Measurements from ENCODE around the gene LANCL2. TPM values are rescaled to one million over a fixed set of nuclear protein-coding genes. Genes with fewer than 3 reads are reported as not detected.

The LANCL2 gene
- total and polyA plus RNA-seq, 2 experiments from 2014 or later: 7.3 to 10.7 TPM

DNA sequence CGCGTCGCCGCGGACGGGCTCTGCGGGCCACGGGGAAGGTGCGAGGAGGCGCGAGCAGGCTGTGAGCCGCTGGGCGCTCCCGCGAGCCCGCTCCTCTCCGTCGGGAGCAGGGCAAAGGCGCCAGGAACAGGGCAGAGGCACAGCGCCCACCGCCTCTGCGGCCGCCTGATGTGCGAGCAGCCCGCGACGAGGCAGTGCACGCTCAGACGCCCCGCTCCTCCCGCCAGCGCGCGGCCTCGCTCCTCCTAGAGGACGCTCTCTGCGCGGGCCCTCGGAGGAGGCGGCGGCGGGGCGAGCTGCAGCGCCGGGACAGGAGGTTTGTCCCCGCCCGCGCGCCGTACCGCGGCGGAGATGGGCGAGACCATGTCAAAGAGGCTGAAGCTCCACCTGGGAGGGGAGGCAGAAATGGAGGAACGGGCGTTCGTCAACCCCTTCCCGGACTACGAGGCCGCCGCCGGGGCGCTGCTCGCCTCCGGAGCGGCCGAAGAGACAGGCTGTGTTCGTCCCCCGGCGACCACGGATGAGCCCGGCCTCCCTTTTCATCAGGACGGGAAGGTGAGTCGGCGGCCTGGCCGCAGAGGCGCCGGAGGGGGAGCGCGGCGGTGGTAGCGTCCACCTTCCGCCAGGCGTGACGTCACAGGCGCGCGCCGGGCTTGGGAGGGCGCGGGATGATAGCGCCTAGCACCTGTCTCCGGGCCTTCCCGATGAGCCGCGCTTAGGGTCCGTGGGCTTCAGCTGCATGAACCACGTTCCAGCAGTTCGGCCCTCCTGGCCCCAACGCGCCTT, 731 bp downstream of the LANCL2 start:
- Mint-ChIP-seq H3K27ac (peak overlapping the region; percentile 98), H3K9me3 (no peaks in the 10 kb centered on the region), H3K27me3 (ENCODE audit: insufficient read depth, low read depth, poor library complexity) (peaks cover 10% of the 10 kb centered on the region), H3K4me1 (peaks cover 19% of the 10 kb centered on the region), H3K4me3 (peak overlapping the region; percentile 94), H3K36me3 (ENCODE audit: low read depth) (peaks cover 8% of the 10 kb centered on the region; the same call in 2 of the 3 replicates)
- TF ChIP-seq, protein P1, sequence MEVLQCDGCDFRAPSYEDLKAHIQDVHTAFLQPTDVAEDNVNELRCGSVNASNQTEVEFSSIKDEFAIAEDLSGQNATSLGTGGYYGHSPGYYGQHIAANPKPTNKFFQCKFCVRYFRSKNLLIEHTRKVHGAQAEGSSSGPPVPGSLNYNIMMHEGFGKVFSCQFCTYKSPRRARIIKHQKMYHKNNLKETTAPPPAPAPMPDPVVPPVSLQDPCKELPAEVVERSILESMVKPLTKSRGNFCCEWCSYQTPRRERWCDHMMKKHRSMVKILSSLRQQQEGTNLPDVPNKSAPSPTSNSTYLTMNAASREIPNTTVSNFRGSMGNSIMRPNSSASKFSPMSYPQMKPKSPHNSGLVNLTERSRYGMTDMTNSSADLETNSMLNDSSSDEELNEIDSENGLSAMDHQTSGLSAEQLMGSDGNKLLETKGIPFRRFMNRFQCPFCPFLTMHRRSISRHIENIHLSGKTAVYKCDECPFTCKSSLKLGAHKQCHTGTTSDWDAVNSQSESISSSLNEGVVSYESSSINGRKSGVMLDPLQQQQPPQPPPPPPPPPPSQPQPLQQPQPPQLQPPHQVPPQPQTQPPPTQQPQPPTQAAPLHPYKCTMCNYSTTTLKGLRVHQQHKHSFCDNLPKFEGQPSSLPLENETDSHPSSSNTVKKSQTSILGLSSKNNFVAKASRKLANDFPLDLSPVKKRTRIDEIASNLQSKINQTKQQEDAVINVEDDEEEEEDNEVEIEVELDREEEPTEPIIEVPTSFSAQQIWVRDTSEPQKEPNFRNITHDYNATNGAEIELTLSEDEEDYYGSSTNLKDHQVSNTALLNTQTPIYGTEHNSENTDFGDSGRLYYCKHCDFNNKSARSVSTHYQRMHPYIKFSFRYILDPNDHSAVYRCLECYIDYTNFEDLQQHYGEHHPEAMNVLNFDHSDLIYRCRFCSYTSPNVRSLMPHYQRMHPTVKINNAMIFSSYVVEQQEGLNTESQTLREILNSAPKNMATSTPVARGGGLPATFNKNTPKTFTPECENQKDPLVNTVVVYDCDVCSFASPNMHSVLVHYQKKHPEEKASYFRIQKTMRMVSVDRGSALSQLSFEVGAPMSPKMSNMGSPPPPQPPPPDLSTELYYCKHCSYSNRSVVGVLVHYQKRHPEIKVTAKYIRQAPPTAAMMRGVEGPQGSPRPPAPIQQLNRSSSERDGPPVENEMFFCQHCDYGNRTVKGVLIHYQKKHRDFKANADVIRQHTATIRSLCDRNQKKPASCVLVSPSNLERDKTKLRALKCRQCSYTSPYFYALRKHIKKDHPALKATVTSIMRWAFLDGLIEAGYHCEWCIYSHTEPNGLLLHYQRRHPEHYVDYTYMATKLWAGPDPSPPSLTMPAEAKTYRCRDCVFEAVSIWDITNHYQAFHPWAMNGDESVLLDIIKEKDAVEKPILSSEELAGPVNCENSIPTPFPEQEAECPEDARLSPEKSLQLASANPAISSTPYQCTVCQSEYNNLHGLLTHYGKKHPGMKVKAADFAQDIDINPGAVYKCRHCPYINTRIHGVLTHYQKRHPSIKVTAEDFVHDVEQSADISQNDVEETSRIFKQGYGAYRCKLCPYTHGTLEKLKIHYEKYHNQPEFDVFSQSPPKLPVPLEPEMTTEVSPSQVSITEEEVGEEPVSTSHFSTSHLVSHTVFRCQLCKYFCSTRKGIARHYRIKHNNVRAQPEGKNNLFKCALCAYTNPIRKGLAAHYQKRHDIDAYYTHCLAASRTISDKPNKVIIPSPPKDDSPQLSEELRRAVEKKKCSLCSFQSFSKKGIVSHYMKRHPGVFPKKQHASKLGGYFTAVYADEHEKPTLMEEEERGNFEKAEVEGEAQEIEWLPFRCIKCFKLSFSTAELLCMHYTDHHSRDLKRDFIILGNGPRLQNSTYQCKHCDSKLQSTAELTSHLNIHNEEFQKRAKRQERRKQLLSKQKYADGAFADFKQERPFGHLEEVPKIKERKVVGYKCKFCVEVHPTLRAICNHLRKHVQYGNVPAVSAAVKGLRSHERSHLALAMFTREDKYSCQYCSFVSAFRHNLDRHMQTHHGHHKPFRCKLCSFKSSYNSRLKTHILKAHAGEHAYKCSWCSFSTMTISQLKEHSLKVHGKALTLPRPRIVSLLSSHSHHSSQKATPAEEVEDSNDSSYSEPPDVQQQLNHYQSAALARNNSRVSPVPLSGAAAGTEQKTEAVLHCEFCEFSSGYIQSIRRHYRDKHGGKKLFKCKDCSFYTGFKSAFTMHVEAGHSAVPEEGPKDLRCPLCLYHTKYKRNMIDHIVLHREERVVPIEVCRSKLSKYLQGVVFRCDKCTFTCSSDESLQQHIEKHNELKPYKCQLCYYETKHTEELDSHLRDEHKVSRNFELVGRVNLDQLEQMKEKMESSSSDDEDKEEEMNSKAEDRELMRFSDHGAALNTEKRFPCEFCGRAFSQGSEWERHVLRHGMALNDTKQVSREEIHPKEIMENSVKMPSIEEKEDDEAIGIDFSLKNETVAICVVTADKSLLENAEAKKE (CRISPR knock-in tag; IDR thresholded peaks at IDR 0.05): no peak
- TF ChIP-seq EZH2 (IDR thresholded peaks at IDR 0.05; ENCODE audit: low read depth, unreplicated experiment): no peak
- TF ChIP-seq, protein P2, sequence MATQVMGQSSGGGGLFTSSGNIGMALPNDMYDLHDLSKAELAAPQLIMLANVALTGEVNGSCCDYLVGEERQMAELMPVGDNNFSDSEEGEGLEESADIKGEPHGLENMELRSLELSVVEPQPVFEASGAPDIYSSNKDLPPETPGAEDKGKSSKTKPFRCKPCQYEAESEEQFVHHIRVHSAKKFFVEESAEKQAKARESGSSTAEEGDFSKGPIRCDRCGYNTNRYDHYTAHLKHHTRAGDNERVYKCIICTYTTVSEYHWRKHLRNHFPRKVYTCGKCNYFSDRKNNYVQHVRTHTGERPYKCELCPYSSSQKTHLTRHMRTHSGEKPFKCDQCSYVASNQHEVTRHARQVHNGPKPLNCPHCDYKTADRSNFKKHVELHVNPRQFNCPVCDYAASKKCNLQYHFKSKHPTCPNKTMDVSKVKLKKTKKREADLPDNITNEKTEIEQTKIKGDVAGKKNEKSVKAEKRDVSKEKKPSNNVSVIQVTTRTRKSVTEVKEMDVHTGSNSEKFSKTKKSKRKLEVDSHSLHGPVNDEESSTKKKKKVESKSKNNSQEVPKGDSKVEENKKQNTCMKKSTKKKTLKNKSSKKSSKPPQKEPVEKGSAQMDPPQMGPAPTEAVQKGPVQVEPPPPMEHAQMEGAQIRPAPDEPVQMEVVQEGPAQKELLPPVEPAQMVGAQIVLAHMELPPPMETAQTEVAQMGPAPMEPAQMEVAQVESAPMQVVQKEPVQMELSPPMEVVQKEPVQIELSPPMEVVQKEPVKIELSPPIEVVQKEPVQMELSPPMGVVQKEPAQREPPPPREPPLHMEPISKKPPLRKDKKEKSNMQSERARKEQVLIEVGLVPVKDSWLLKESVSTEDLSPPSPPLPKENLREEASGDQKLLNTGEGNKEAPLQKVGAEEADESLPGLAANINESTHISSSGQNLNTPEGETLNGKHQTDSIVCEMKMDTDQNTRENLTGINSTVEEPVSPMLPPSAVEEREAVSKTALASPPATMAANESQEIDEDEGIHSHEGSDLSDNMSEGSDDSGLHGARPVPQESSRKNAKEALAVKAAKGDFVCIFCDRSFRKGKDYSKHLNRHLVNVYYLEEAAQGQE (IDR thresholded peaks at IDR 0.05; ENCODE audit: unreplicated experiment): no peak
- TF ChIP-seq ZNF114 (CRISPR knock-in tag; IDR thresholded peaks at IDR 0.05): no peak
- TF ChIP-seq, protein P3, sequence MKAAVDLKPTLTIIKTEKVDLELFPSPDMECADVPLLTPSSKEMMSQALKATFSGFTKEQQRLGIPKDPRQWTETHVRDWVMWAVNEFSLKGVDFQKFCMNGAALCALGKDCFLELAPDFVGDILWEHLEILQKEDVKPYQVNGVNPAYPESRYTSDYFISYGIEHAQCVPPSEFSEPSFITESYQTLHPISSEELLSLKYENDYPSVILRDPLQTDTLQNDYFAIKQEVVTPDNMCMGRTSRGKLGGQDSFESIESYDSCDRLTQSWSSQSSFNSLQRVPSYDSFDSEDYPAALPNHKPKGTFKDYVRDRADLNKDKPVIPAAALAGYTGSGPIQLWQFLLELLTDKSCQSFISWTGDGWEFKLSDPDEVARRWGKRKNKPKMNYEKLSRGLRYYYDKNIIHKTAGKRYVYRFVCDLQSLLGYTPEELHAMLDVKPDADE (IDR thresholded peaks at IDR 0.05): 0 out of 2 replicates have a peak, but pooled peaks have one; percentile 34
- no peak for TF ChIP-seq EZH2phosphoT487 (IDR thresholded peaks at IDR 0.05; ENCODE audit: unreplicated experiment)
- no peak for TF ChIP-seq STAT1 (IDR thresholded peaks at IDR 0.05; ENCODE audit: unreplicated experiment)
- no peak for TF ChIP-seq NANOG (IDR thresholded peaks at IDR 0.05; ENCODE audit: borderline replicate concordance)
- peak; percentile 100 for TF ChIP-seq CREB1 (CRISPR knock-in tag; IDR thresholded peaks at IDR 0.05; ENCODE audit: low read depth)
- no peak for TF ChIP-seq JUNB (IDR thresholded peaks at IDR 0.05; ENCODE audit: unreplicated experiment)
- TF ChIP-seq ZNF331 (CRISPR knock-in tag; IDR thresholded peaks at IDR 0.05; ENCODE audit: low read depth): no peak
- TF ChIP-seq, protein P4, sequence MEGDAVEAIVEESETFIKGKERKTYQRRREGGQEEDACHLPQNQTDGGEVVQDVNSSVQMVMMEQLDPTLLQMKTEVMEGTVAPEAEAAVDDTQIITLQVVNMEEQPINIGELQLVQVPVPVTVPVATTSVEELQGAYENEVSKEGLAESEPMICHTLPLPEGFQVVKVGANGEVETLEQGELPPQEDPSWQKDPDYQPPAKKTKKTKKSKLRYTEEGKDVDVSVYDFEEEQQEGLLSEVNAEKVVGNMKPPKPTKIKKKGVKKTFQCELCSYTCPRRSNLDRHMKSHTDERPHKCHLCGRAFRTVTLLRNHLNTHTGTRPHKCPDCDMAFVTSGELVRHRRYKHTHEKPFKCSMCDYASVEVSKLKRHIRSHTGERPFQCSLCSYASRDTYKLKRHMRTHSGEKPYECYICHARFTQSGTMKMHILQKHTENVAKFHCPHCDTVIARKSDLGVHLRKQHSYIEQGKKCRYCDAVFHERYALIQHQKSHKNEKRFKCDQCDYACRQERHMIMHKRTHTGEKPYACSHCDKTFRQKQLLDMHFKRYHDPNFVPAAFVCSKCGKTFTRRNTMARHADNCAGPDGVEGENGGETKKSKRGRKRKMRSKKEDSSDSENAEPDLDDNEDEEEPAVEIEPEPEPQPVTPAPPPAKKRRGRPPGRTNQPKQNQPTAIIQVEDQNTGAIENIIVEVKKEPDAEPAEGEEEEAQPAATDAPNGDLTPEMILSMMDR (conservative IDR thresholded peaks at IDR 0.05; ENCODE audit: low read depth in 2 of 2): peak in 1 of 2 experiments; percentile 26; a peak in 1 of 4 replicates
- peak; percentile 65; the same call in 1 of the 2 replicates for TF ChIP-seq POLR2AphosphoS5 (IDR thresholded peaks at IDR 0.05; ENCODE audit: low read depth)
- Histone ChIP-seq H3K79me2 (replicated peaks; ENCODE audit: insufficient read depth) (peaks cover 6% of the 10 kb centered on the region; the same call in 1 of the 2 replicates), H3K9me2 (ENCODE audit: insufficient read depth) (no peaks in the 10 kb centered on the region), H2AFZ (peak overlapping the region; percentile 90), H3K27ac (ENCODE audit: low read depth) (peak overlapping the region; percentile 96), H3F3A (replicated peaks; ENCODE audit: low read depth) (no peaks in the 10 kb centered on the region), H3K4me3 (peak overlapping the region; percentile 98), H3K27me3 (ENCODE audit: insufficient read depth) (no peaks in the 10 kb centered on the region), H4K20me1 (replicated peaks; ENCODE audit: insufficient read depth) (no peaks in the 10 kb centered on the region), H3K4me1 (ENCODE audit: insufficient read depth) (peaks cover 6% of the 10 kb centered on the region; the same call in 1 of the 2 replicates), H3K4me2 (peak overlapping the region; percentile 85), H3K36me3 (ENCODE audit: insufficient read depth) (no peaks in the 10 kb centered on the region)
- DNase-seq (ENCODE audit: low spot score) (peak; percentile 94), ATAC-seq (peak; percentile 87)

Measured in GM23338 (cell line).